Activated CD8-positive, alpha-beta T cell treated with anti-CD3 and anti-CD28 coated beads for 36 hours (primary cell): ENCODE measurements around the gene NTSR1. TPM values are rescaled to one million over a fixed set of nuclear protein-coding genes. Genes with fewer than 3 reads are reported as not detected.

Experiments
- ATAC-seq: fragments of 200-7000 bp; cut with Tn5 transposase; one replicate; pipeline ENCODE4 v1.10.0; 2021; ENCODE audit warnings: mild to moderate bottlenecking, moderate library complexity
- CTCF ChIA-PET: fragments of 350-600 bp; sonication (Branson Sonifier 250); formaldehyde crosslinking; loops from one replicate; lab custom pipeline; 2021; ENCODE audit warnings: antibody characterized with exemption; lab: Charles Lee
- POLR2A ChIA-PET: fragments of 350-600 bp; sonication (Branson Sonifier 250); formaldehyde crosslinking; loops from one replicate; lab custom pipeline; 2021; ENCODE audit warnings: antibody characterized with exemption; lab: Charles Lee
- DNase-seq: peaks from one replicate; pipeline ENCODE4 v3.0.0-alpha.2; 2020
- H3K27ac Mint-ChIP-seq: one replicate; pipeline ENCODE4 v1.8.0; 2021; ENCODE audit warnings: mild to moderate bottlenecking, mixed read lengths
- H3K27me3 Mint-ChIP-seq: one replicate; pipeline ENCODE4 v1.8.0; 2021; ENCODE audit warnings: mixed read lengths
- H3K36me3 Mint-ChIP-seq: one replicate; pipeline ENCODE4 v1.8.0; 2021; ENCODE audit warnings: low read depth, mixed read lengths
- H3K4me1 Mint-ChIP-seq: one replicate; pipeline ENCODE4 v1.8.0; 2021; ENCODE audit warnings: low read depth, mixed read lengths
- H3K4me3 Mint-ChIP-seq: one replicate; pipeline ENCODE4 v1.8.0; 2021; ENCODE audit warnings: mild to moderate bottlenecking, moderate library complexity, mixed read lengths
- H3K9me3 Mint-ChIP-seq: one replicate; pipeline ENCODE4 v1.8.0; 2021; ENCODE audit warnings: mixed read lengths
- intact Hi-C: fragments of 100-400 bp; cut with micrococcal nuclease; formaldehyde crosslinking; loops from one replicate; pipeline ENCODE4 v1.10.0; 2022
- total RNA-seq, 2 experiments: library from RNA; stranded (reverse); gene quantifications; one replicate each; pipeline ENCODE4 v1.2.3, GENCODE V29; 2021
- TF ChIP-seq, protein P1 (sequence below): fragments of 200-600 bp; IDR thresholded peaks from one replicate; pipeline ENCODE4 v1.8.0; 2022; ENCODE audit warnings: antibody characterized with exemption, mild to moderate bottlenecking

Gene NTSR1
- total RNA-seq, 2 experiments from 2014 or later: not detected

DNA sequence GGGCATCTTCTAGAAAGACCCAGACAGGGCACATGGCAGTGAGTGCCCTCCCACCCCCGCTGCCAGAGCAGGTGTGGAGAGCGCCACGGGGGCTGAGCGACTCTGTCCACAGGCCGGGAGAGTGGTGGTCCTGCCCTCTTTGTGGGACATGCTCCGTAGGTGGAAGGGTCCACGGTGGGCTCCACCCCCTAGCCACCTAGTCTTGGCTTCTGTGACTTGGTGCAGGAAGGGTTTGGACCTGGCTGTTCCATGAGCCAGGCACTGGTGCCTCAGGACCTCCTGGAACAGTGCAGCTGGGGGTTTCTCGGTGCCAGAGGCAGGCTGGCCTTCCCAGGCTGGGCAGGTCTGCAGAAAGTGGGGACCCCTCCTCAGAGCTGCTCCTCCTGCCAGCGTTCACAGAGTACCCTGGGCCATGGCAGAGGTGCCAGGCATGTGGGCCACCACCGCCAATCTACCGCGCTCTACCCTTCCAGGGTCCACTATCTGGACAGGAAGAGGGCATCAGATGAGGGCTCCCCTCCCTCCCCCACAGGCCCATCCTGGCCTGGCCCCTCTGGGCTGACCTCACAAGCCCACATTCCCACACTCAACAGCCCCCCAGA lies 43.4 kb upstream of the NTSR1 start:
- ATAC-seq (no peak), DNase-seq (no peak)
- H3K4me3 Mint-ChIP-seq: no peak overlapping the region
- peaks cover 26% of the 10 kb centered on the region for H3K36me3 Mint-ChIP-seq
- TF ChIP-seq, protein P1, sequence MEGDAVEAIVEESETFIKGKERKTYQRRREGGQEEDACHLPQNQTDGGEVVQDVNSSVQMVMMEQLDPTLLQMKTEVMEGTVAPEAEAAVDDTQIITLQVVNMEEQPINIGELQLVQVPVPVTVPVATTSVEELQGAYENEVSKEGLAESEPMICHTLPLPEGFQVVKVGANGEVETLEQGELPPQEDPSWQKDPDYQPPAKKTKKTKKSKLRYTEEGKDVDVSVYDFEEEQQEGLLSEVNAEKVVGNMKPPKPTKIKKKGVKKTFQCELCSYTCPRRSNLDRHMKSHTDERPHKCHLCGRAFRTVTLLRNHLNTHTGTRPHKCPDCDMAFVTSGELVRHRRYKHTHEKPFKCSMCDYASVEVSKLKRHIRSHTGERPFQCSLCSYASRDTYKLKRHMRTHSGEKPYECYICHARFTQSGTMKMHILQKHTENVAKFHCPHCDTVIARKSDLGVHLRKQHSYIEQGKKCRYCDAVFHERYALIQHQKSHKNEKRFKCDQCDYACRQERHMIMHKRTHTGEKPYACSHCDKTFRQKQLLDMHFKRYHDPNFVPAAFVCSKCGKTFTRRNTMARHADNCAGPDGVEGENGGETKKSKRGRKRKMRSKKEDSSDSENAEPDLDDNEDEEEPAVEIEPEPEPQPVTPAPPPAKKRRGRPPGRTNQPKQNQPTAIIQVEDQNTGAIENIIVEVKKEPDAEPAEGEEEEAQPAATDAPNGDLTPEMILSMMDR: no peak
- POLR2A ChIA-PET: no interaction called here
- no peaks in the 10 kb centered on the region for H3K9me3 Mint-ChIP-seq
- CTCF ChIA-PET: no interaction called here
- intact Hi-C loops: no loop called here
- H3K27ac Mint-ChIP-seq: no peak overlapping the region
- H3K27me3 Mint-ChIP-seq: no peaks in the 10 kb centered on the region
- H3K4me1 Mint-ChIP-seq: no peaks in the 10 kb centered on the region

- Mint-ChIP-seq H3K4me1 (no peaks in the 10 kb centered on the region), H3K9me3 (no peaks in the 10 kb centered on the region), H3K27me3 (no peaks in the 10 kb centered on the region), H3K4me3 (no peak overlapping the region), H3K36me3 (peaks cover 28% of the 10 kb centered on the region), H3K27ac (no peak overlapping the region)
- intact Hi-C loops: no loop called here
- DNase-seq (no peak), ATAC-seq (no peak)
- POLR2A ChIA-PET: no interaction called here
- CTCF ChIA-PET: no interaction called here
- TF ChIP-seq, protein P1: no peak
Observed at GRCh38 chr20:62665826-62666735, 42.6 kb upstream of the NTSR1 start.

- no peak for ATAC-seq
- Mint-ChIP-seq H3K27me3 (no peaks in the 10 kb centered on the region), H3K4me1 (no peaks in the 10 kb centered on the region), H3K27ac (no peak overlapping the region), H3K4me3 (no peak overlapping the region), H3K36me3 (peaks cover 30% of the 10 kb centered on the region), H3K9me3 (no peaks in the 10 kb centered on the region)
- no peak for DNase-seq
- TF ChIP-seq, protein P1: no peak
- intact Hi-C loops: no loop called here
- CTCF ChIA-PET: interaction anchor here (1.1 kb wide), 1 partner anchor 125 kb away, joined by 3 read pairs; no protein-coding TSS in a partner anchor
- POLR2A ChIA-PET: no interaction called here
Observed at GRCh38 chr20:62666736-62667529, 41.7 kb upstream of the NTSR1 start.

GRCh38 chr20:62667530-62668440 lies 40.9 kb upstream of the NTSR1 start:
- ChIA-PET CTCF (interaction anchor here (1.1 kb wide), 1 partner anchor 124 kb away, joined by 3 read pairs; no protein-coding TSS in a partner anchor), POLR2A (no interaction called here)

More at GRCh38 chr20:62667530-62668440, 40.9 kb upstream of the NTSR1 start:
- H3K4me1 Mint-ChIP-seq: no peaks in the 10 kb centered on the region
- ATAC-seq (no peak), DNase-seq (no peak)
- H3K4me3 Mint-ChIP-seq: no peak overlapping the region
- no peak overlapping the region for H3K27ac Mint-ChIP-seq
- no peaks in the 10 kb centered on the region for H3K27me3 Mint-ChIP-seq
- peaks cover 37% of the 10 kb centered on the region for H3K36me3 Mint-ChIP-seq
- H3K9me3 Mint-ChIP-seq: no peaks in the 10 kb centered on the region
- TF ChIP-seq, protein P1: no peak
- intact Hi-C loops: no loop called here
